HG03135 (cell line): ENCODE measurements around the gene C2orf92.

Experiments used
- ATAC-seq: cut with Tn5 transposase; IDR thresholded peaks from one replicate; pipeline ENCODE4 v1.9.1; 2021; ENCODE audit warnings: mild to moderate bottlenecking, moderate library complexity; ENCODE audit not compliant: unreplicated experiment

Gene C2orf92

DNA sequence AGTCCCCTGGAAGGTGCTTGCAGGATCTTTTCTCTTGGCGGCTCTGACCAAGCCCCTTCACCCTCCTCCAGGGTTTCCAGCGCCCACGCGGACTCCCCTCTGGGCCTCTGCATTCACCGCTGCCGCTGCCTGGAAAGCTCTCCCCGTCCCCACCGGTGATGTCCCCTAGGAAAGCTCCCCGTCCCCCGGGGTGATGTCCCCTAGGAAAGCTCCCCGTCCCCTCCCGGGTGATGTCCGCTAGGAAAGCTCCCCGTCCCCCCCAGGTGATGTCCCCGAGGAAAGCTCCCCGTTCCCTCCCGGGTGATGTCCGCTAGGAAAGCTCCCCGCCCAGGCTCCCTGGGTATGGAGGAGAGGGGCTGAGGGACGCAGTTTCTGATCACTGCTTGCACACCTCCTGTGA, 71.7 kb downstream of the C2orf92 start:
- no peak for ATAC-seq

DNA sequence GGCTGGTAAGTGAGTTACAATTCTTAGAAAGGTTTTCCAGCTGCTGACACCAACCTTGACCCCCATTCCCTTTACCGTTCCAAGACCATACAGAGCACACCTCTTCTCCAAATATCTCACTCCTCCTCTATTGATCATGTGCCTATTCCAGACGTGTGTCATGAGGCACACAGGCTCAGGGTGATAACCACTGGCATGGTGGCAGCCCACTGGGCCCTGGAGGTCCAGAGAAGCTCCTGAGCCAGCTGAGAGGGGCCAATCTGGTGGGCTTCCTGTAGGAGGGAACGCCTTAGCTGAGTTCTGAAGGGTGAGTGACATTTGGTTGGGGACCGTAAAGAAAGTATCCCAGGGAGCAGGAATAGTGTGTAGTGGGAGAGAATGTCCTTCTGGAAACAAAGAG, 72.2 kb downstream of the C2orf92 start:
- ATAC-seq: no peak

DNA sequence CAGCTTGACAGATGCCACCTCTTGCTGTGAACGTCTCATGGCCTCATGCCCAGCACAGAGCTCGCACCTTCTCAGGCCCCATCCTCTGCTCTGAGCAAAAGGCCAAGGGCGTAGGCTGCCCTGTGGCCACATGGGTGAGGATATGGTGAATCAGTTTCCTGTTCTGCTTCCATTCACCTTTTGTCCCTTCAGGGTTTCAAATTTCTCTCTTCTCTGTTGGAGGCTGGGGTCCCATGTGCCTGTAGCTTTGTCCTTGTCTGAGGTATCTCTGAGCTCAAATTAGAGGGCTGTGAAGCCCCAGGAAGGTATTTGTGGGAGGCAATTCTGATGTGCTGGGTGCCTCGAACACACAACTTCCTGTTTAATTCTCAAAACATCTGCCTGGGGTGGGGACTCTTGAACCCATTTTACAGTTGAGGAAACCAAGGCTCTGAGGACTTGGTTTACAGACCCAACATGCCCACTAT, 72.9 kb downstream of the C2orf92 start:
- no peak for ATAC-seq

GRCh38 chr2:97743913-97744312, 74.4 kb downstream of the C2orf92 start:
- no peak for ATAC-seq

DNA sequence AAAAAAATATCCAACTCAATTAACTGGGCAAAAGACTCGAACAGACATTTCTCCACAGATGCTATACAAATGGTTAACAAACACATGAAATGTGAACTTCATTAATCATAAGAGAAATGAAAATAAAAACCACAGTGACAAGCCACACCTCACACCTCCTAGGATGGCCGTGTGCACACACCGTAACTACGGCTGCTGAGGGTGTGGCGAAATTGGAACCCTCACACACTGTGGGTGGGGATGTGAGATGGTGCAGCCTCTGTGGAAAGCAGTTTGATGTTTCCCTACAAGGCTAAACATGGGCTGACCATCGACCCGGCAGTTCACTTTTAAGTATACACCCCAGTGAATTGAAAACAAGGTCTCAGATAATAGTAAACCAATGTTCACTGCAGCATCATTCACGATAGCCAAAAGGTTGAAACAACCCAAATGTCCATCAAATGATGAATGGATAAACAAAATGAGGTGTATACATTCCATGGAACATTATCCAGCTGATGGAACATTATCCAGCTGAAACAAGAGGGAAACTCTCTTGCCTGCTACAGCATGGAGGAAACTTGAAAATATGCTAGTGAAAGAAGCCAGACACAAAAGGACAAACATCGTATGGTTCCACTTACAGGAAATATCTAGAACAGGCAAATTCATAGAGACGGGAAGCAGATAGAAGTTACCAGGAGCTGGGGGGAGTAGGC, 76.1 kb downstream of the C2orf92 start:
- ATAC-seq: no peak

GRCh38 chr2:97747285-97747684, 77.8 kb downstream of the C2orf92 start:
- no peak for ATAC-seq

GRCh38 chr2:97747716-97748115, 78.2 kb downstream of the C2orf92 start:
- no peak for ATAC-seq

DNA sequence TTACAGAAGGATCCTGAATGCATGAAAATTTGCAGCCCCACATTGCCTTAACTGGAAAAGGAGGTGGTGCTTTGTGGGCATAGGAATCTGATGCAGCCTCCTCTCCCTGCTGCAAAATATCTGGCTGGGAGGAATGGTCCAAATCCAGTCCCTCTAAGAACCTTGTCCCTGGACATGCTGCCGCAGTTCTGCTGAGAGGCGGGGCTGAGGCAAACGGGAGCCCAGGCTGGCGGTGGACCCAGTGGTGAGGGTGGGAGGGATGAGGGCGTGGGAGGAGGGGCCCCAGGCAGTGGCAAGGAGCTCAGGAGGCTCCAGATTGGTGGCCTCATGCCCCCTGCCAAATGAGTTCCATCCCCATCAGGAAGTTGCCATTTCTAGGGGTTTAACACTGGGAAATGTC, 80.1 kb downstream of the C2orf92 start:
- ATAC-seq: no peak

DNA sequence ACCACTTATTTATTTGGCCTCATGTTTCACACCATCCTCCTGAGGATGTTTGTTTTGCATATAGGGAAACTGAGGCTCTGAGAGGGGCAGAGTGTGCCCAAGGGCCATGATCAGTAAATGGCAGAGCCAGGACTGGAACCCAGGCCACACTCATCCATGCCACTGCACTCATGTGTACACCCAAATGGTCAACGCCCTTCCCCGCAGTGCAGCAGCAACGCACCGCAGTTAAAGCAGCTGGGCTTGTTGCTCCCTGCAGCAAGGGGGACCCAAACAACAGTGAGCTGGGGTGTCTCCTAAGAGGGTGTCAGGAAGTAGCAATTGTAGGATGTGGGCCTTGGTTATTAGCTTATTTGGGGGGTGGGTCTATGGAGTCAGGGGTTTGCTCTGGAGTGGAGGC, 80.5 kb downstream of the C2orf92 start:
- no peak for ATAC-seq

- no peak for ATAC-seq
Measured at GRCh38 chr2:97751752-97752151, 82.2 kb downstream of the C2orf92 start.
